HG03097 (cell line): Measurements from ENCODE around the gene DYNLRB2.

Source experiments
- ATAC-seq: cut with Tn5 transposase; IDR thresholded peaks from one replicate; pipeline ENCODE4 v1.9.1; 2021; ENCODE audit not compliant: unreplicated experiment, low FRiP score

The DYNLRB2 gene

GRCh38 chr16:80540516-80541305, at the start of gene DYNLRB2:
TSS of gene DYNLRB2 (plus strand) at chr16:80540993. CDS start at chr16:80541077, 84 bp downstream.
- ATAC-seq: peak; percentile 93

DNA sequence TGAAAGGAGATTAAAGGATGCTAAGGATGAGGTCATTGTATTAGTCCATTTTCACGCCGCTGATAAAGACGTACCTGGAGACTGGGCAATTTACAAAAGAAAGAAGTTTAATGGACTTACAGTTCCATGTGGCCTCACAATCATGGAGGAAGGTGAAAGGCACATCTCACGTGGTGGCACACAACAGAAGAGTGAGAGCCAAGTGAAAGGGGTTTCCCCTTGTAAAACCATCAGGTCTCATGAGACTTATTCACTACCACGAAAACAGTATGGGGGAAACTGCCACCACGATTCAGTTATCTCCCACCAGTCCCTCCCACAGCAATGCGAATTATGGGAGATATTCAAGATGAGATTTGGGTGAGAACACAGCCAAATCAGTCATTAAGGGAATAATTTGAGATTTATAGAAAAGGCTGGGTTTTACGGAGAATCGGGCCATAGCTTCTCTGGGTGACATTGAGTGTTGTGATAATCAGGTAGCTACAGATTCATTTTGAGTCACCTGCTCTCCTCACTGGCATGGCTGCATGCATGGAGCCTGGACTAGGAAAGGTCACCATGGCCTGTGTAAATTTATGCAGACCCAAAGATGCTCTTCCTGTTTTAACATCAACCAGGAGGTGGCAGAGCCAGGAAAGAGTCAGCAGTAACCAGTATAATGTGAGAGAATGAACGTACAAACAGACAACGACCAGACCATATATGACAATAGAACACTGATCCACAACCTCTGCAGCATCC, 40.5 kb upstream of the DYNLRB2 start:
- ATAC-seq: no peak

- no peak for ATAC-seq
Measured at GRCh38 chr16:80500961-80501525, 39.8 kb upstream of the DYNLRB2 start.

- no peak for ATAC-seq
Measured at GRCh38 chr16:80503107-80503506, 37.7 kb upstream of the DYNLRB2 start.

DNA sequence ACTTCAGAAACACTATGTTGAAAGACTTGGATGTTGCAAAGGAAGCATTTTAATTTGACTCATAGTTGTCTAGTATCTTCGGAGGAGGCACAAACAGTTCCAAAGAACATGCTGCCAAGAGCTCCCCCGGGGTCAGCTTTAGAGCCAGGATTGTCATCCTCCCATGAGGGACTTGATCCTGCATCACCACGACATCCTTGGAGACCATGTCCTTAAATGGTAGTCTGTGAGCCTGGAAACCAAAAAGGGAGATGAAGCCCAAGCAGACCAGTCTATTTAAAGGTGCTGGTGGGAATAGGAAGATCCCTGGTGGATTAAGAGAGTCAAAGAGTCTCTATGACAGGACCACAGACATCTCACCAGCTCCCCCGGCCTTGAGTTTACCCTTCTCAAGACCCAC, 33.3 kb upstream of the DYNLRB2 start:
- no peak for ATAC-seq

DNA sequence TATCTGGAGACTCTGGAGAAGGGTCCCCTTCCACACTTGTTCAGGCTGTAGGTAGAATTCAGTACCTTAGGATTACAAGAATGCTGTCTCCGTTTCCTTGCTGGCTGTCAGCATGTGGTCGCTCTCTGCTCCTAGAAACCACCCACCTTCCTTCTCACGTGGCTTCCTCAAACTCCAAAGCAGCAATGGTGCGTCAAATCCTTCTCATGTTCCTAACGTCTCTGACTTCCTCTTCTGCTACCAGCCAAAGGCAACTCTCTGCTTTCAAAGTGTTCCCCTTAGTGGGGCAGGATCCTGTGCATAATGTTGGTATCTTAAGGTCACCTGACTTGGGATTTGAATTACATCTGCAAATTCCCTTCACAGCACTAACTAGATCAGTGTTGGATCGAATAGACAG, 30.9 kb upstream of the DYNLRB2 start:
- ATAC-seq: no peak

DNA sequence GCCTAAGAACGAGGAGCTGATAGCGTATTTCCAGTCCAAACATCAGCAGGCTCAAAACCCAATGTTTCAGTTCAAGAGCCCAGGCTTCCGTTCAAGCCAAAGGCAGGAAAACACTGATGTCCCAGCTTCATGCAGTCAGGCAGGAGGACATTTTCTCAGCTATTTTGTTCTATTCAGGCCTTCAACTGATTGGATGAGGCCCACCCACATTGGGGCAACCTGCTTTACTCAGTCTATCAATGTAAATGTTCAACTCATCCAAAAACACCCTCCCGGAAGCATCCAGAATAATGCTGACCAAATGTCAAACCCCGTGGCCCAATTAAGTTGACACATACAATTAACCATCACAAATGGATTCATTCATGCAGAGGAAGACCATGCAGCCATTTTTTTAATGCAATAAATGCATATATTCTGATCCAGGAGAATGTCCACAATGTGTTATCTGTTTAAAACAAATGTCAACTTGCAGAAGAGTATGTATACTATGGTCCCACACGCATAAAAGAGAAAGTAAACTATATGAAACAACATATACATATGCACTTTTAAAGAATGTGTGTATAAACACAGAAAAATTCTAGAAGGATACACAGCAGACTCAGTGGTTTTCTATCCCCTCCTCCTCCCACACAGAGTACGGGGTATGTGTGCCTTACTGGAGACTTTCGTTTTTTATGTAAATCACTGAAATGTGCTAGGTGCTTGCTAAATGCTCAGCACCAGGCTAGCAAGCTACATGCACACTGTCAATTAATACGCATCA, 28.8 kb upstream of the DYNLRB2 start:
- ATAC-seq: no peak

- ATAC-seq: no peak
Measured at GRCh38 chr16:80512593-80512853, 28.3 kb upstream of the DYNLRB2 start.

DNA sequence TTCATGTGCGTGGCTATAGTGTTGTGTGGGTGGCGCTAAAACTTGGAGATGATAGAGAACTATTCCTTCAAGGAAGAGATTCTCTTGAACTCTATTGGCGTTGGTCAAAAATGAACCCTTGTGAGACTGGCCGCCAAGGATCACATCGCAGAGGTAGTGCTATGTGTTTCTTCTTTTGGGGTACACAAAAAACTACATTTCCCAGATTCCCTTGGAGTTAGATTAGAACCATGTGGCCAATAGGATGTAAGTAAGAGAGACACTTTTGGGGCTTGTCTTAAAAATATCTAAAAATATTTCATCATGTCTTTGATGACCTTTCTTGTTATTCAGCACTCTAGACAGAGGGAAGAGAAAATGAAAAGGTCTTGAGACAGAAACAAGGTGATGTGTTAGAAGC, 25.4 kb upstream of the DYNLRB2 start:
- no peak for ATAC-seq

DNA sequence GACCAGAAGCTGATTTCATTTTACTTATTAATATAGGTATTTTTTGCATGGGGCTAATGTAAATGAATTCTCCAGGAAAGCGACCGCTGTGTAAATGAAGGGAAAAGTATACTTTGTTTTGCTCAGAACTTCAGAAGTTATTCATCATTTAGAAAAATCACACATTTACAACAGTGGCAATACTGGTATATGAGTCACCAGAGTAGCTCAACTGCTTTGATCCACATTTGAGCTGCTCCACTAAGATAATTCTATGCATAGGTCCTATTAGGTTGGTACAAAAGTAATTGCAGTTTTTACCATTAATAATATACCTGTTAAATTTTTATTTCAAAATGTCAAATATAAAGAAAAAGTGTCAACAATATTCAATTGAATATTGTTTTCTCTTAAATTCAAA, 22.9 kb upstream of the DYNLRB2 start:
- no peak for ATAC-seq

- no peak for ATAC-seq
Measured at GRCh38 chr16:80518436-80518835, 22.4 kb upstream of the DYNLRB2 start.

- ATAC-seq: no peak
Measured at GRCh38 chr16:80519189-80519588, 21.6 kb upstream of the DYNLRB2 start.

DNA sequence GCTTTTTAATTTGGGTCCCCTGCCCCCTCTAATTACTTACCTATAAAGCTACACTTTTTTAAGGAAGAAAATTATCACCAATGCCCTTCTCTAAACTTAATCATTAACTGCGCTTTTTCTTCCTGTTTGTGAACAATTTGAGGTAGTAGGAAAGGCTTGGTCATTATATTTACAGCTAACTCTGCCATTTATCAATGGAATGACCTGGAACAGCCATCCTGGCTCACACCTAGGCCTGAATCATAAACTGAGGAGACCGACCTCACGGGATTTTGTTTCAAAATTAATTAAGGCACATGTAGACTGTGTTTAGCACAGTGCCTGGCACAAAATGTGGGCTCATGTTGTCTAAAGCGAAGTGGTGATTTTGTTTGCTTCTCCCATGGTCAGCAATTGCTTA, 15.4 kb upstream of the DYNLRB2 start:
- ATAC-seq: no peak

- no peak for ATAC-seq
Measured at GRCh38 chr16:80526418-80527061, 14.3 kb upstream of the DYNLRB2 start.

- ATAC-seq: no peak
Measured at GRCh38 chr16:80527297-80527696, 13.5 kb upstream of the DYNLRB2 start.

DNA sequence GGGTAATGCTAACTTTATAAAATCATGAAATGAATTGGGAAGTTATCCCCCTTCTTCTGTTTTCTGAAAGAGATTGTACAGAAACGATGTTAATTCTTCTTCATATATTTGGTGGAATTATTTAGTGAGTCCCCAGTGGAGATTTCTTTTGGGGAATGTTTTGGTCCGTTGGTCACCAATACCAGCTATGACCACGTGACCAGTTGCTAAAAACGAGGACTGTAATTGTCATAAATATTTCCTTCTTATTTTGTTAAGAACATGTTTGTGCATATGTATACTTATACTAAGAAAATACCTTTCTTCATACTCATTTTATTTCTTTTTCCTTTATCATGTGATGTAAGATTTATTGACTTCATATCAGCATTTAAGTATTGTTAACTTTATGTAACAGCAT, 10.3 kb upstream of the DYNLRB2 start:
- ATAC-seq: no peak

GRCh38 chr16:80536238-80536637, 4.6 kb upstream of the DYNLRB2 start:
- no peak for ATAC-seq

- ATAC-seq: no peak
Measured at GRCh38 chr16:80541306-80541694, 507 bp downstream of the DYNLRB2 start.

DNA sequence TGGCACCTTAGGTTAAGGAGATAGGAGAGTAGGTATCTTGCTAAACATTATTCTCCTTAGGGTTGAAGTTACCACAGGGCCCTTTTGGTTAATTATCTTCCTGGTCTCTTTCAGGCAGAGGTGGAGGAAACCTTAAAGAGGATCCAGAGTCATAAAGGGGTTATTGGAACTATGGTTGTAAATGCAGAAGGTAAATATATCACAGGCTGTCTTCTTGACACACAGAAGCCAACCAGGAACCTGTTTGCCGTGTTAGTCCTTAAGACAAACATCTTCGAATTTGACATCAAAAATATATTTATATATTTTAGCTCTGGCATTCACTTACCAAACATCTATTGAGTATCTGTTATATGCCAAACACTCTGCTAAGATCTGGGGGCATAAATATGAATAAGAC, 2.4 kb downstream of the DYNLRB2 start:
- ATAC-seq: no peak

- ATAC-seq: no peak
Measured at GRCh38 chr16:80544326-80544725, 3.5 kb downstream of the DYNLRB2 start.

DNA sequence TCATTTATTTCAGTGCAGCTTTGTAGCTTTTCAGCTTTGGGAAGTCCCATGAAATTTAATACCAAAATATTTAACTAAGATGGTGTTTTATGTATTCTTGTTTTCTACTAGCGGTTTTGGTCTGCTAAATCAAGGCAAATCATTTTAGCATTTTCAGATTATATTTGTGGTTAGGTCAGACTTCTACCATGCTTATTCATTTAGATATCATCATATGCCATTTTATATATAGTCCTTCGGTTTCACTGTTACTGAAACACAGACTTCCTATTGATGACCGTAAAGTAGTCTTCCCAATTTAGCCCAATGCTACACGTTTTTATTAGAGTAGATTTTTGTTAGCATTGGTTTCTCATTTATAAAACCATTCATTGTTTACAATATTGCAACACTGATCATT, 5.5 kb downstream of the DYNLRB2 start:
- no peak for ATAC-seq
